Stimulated activated memory B cell treated with anti-CD40 and anti-IgM and Interleukin-4, amounts not matched to agents 10 μg/mL and 1 μg/mL and 100 μg/mL, for 72 hours (primary cell): ENCODE data around the gene CNEP1R1.

ENCODE experiments used
- ATAC-seq: fragments of 150-1000 bp; cut with Tn5 transposase; 2 replicates; pipeline ENCODE4 v1.10.0; 2021
- H3K27ac Mint-ChIP-seq: one replicate; pipeline ENCODE4 v1.8.0; 2022; ENCODE audit warnings: mild to moderate bottlenecking, mixed read lengths
- H3K27me3 Mint-ChIP-seq: one replicate; pipeline ENCODE4 v1.8.0; 2022; ENCODE audit warnings: mixed read lengths
- H3K36me3 Mint-ChIP-seq: one replicate; pipeline ENCODE4 v1.8.0; 2022; ENCODE audit warnings: mixed read lengths
- H3K4me1 Mint-ChIP-seq: one replicate; pipeline ENCODE4 v1.8.0; 2022; ENCODE audit warnings: mixed read lengths
- H3K4me3 Mint-ChIP-seq: one replicate; pipeline ENCODE4 v1.8.0; 2022; ENCODE audit warnings: mild to moderate bottlenecking, moderate library complexity, mixed read lengths
- H3K9me3 Mint-ChIP-seq: one replicate; pipeline ENCODE4 v1.8.0; 2022; ENCODE audit warnings: mixed read lengths

Gene CNEP1R1

DNA sequence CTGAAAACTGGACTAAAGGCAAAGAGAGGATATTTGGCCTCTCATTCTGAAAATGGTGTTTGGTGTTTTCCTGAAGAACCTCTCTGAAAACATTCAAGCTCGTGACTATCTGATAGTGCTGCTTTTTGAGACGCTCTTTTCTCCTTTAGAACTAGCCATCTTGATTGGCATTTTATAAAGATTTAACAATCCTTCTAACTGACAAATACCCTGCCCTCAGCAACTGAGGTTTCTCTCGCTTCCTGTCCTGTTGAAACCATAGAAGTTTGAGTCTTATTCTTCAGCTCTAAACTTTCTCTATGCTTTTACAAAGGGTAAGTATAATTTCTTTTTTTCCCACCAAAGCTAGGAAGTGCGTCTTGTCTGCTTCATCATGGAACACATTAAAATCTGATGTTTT is 13.3 kb downstream of the CNEP1R1 start:
- H3K36me3 Mint-ChIP-seq, result peaks cover 8% of the 10 kb centered on the region
- peaks cover 13% of the 10 kb centered on the region for H3K4me1 Mint-ChIP-seq
- H3K4me3 Mint-ChIP-seq, result no peak overlapping the region
- H3K27ac Mint-ChIP-seq, result peak overlapping the region; percentile 46
- peaks cover 3% of the 10 kb centered on the region for H3K27me3 Mint-ChIP-seq
- no peaks in the 10 kb centered on the region for H3K9me3 Mint-ChIP-seq
- ATAC-seq, result no peak

DNA sequence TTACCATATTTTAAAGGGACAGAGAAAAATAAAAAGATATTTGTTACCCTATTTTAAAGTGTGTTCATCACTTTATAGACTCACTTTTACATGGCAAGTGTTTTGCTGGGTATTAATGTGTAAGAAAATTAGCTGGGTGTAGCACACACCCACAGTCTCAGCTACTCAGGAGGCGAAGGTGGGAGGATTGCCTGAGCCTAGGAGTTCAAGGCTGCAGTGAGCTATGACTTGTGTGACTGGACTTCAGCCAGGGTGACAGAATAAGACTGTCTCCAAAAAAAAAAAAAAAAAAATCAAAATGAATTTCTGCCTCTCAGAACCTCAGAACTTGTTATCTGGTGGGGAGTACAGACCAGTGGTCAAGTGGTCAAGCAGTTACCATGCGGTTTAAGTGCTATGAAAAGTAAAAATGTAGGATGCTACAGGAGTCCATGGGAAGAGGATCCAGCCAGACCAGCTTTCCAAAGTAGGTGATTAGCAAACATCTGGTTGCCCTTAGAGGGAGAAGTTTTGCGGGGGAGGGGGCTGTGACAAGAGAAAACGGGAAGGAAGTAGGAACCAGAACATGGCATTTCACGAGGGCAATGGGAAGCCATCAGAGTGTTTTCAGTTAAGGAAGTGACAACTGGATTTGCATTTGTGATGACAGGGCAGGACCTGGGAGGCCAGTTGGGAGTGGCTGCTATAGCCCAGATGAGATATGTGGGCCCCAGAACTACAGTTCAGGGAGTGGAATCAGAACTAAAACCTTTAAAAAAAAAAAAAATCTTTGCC is 13.9 kb downstream of the CNEP1R1 start:
- ATAC-seq, result peak; percentile 43
- Mint-ChIP-seq H3K27ac (peak overlapping the region; percentile 46), H3K27me3 (peaks cover 9% of the 10 kb centered on the region)

DNA sequence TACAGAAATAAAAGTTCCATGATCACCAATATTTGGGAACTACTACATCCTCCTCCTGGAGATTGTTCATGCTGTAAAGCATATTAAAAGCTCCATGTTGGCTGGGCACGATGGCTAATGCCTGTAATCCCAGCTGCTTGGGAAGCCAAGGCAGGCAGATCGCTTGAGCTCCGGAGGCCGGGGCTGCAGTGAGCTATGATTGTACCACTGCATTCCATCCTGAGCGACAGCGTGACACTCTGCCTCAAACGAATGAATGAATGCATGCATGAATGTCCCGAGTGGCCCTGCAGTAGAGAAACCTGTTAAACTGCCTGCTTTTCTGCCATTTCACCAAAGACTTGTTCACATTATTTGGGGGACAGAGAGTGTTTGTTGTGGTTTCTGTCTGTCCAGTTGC is 15.0 kb downstream of the CNEP1R1 start:
- H3K27me3 Mint-ChIP-seq, result peaks cover 9% of the 10 kb centered on the region
- H3K4me3 Mint-ChIP-seq, result no peak overlapping the region
- no peaks in the 10 kb centered on the region for H3K36me3 Mint-ChIP-seq
- no peak overlapping the region for H3K27ac Mint-ChIP-seq
- no peak for ATAC-seq
- no peaks in the 10 kb centered on the region for H3K9me3 Mint-ChIP-seq
- H3K4me1 Mint-ChIP-seq, result peaks cover 13% of the 10 kb centered on the region

More for the DNA sequence above, 13.9 kb downstream of the CNEP1R1 start:
- Mint-ChIP-seq H3K4me1 (peaks cover 13% of the 10 kb centered on the region), H3K36me3 (peaks cover 5% of the 10 kb centered on the region), H3K9me3 (no peaks in the 10 kb centered on the region), H3K4me3 (no peak overlapping the region)

DNA sequence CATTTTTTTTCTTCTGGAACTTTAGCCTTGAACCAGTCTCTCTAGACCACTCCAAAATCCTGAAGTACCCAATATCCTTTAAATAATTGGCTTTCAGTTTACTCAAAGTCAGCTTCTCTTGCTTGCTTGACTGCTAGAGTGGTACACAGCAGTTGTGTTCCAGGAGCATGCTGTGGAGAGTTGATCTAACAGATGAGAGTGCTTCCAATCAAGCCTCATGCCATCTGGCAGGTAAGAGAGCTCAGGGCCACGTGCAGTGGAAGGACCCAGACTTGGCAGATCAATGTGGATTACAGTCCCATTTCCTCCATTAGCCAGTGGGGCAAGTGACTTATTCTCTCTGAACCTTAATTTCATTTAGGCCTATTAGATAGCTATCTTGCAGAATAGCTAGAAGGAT is 15.7 kb downstream of the CNEP1R1 start:
- Mint-ChIP-seq H3K4me3 (no peak overlapping the region), H3K27ac (no peak overlapping the region), H3K27me3 (peaks cover 16% of the 10 kb centered on the region), H3K36me3 (no peaks in the 10 kb centered on the region), H3K9me3 (no peaks in the 10 kb centered on the region), H3K4me1 (peaks cover 13% of the 10 kb centered on the region)
- no peak for ATAC-seq

DNA sequence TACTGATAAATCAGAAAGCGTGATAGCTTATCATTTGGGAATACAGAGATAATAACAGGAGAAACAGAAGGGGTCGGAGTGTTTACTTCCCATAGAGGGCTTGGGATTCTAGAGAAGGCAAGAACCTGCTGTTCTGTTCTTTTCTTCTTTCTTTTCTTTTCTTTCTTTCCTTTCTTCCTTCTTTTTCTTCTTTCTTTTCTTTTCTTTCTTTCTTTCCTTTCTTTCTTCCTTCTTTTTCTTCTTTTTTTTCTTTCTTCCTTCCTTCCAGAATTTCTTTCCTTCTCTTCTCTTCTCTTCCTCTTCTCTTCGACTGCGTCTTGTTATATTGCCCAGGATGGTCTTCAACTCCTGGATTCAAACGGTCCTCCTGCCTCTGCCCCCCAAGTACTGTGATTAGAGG is 18.3 kb downstream of the CNEP1R1 start:
- peaks cover 30% of the 10 kb centered on the region for H3K27me3 Mint-ChIP-seq

DNA sequence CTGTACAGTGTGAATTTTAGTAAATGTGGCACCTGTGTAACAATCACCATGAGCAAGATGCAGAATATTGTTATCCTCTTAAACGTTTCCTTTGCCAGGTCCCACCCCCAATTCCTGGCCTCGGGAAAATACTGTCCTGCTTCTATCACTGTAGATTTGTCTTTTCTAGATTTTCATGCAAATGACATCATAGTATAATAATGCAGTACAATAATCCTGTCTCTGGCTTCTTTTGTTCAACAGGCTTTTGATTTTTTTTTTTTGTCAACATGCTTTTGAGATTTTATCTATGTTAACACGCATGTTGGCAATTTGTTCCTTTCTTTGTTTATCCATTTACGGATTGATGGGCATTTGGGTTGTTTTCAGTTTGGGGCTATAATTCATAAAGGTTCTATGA is 20.4 kb downstream of the CNEP1R1 start:
- no peak overlapping the region for H3K27ac Mint-ChIP-seq
- no peak overlapping the region for H3K4me3 Mint-ChIP-seq
- H3K36me3 Mint-ChIP-seq, result no peaks in the 10 kb centered on the region
- no peaks in the 10 kb centered on the region for H3K9me3 Mint-ChIP-seq
- H3K4me1 Mint-ChIP-seq, result no peaks in the 10 kb centered on the region
- no peak for ATAC-seq
- H3K27me3 Mint-ChIP-seq, result peaks cover 30% of the 10 kb centered on the region

More for the DNA sequence above, 18.3 kb downstream of the CNEP1R1 start:
- no peak for ATAC-seq
- Mint-ChIP-seq H3K36me3 (no peaks in the 10 kb centered on the region), H3K9me3 (no peaks in the 10 kb centered on the region), H3K4me3 (no peak overlapping the region), H3K27ac (no peak overlapping the region), H3K4me1 (peaks cover 11% of the 10 kb centered on the region)

DNA sequence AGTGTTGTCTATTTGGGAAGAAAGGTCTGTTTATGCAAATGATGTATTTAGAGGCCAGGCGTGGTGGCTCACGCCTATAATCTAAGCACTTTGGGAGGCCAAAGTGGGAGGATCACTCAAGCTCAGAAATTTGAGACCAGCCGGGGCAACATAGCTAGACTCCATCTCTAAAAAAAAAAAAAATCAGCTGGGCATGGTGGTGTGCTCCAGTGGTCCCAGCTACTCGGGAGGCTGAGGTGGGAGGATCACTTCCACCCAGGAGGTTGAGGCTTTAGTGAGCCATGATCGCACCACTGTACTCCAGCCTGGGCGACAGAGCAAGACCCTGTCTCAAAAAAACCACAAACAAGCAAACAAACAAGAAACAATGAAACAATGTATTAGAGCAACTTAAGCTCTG is 21.8 kb downstream of the CNEP1R1 start:
- no peaks in the 10 kb centered on the region for H3K4me1 Mint-ChIP-seq
- ATAC-seq, result no peak
- H3K4me3 Mint-ChIP-seq, result no peak overlapping the region
- no peaks in the 10 kb centered on the region for H3K36me3 Mint-ChIP-seq
- H3K27ac Mint-ChIP-seq, result no peak overlapping the region
- H3K27me3 Mint-ChIP-seq, result peaks cover 38% of the 10 kb centered on the region
- peaks cover 3% of the 10 kb centered on the region for H3K9me3 Mint-ChIP-seq

DNA sequence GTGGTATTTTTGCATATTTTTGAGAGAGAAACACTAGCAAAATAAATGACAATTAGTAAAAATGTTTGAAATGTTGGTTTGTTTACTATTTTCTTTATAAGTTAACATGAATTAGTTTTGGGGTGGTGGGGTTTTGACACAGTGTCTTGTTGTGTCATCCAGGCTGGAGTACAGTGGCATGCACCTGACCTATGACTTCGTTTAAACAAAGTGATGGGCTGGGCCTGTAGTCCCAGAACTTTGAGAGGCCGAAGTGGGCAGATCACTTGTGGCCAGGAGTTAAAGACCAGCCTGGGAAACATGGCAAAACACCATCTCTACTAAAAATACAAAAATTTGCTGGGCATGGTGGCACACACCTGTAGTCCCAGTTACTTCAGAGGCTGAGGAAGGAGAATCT is 22.8 kb downstream of the CNEP1R1 start:
- no peak for ATAC-seq
- no peak overlapping the region for H3K4me3 Mint-ChIP-seq
- no peak overlapping the region for H3K27ac Mint-ChIP-seq
- H3K9me3 Mint-ChIP-seq, result peaks cover 3% of the 10 kb centered on the region
- peaks cover 38% of the 10 kb centered on the region for H3K27me3 Mint-ChIP-seq
- no peaks in the 10 kb centered on the region for H3K36me3 Mint-ChIP-seq
- H3K4me1 Mint-ChIP-seq, result no peaks in the 10 kb centered on the region

DNA sequence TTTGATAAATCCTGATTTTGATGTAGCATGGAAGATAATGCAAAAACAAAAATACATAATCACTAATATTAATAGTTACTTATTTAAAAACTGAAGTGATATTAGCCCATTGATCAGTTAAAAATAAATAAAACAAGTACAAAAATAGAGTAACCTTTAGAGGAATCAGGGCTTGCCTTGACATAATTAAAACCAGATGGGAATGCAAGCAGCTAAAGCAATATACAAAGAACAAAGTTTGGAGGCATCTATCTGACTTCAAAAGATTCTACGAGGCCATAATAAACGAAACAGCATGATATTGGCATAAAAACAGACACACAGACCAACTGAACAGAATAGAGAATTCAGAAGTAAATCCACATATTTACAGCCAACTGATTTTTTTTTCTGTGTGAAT is 25.8 kb downstream of the CNEP1R1 start:
- H3K9me3 Mint-ChIP-seq, result peaks cover 7% of the 10 kb centered on the region
- ATAC-seq, result no peak
- H3K4me1 Mint-ChIP-seq, result no peaks in the 10 kb centered on the region
- no peaks in the 10 kb centered on the region for H3K36me3 Mint-ChIP-seq
- H3K27ac Mint-ChIP-seq, result no peak overlapping the region
- no peak overlapping the region for H3K4me3 Mint-ChIP-seq
- peaks cover 21% of the 10 kb centered on the region for H3K27me3 Mint-ChIP-seq

DNA sequence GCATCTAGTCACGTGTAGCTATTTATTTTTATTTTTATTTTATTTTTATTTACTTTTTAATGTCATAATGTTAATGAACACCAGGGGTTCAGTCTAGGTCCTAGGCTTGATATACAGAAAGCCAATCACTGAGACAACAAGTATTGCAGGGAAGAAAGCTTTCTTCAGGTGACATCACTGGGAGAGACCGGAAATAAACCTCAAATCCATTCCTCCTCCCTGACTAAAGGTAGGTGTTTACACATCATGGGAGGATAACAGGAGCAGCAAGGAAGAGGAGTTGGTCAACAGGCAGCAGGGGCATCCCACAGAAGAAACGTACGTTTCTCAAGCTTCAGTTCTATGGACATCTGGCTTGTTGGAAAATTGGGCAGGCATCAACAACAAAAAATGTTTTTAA is 31.2 kb downstream of the CNEP1R1 start:
- Mint-ChIP-seq H3K36me3 (no peaks in the 10 kb centered on the region), H3K27me3 (peaks cover 5% of the 10 kb centered on the region), H3K4me3 (no peak overlapping the region), H3K9me3 (peaks cover 12% of the 10 kb centered on the region), H3K4me1 (no peaks in the 10 kb centered on the region), H3K27ac (no peak overlapping the region)
- ATAC-seq, result no peak

DNA sequence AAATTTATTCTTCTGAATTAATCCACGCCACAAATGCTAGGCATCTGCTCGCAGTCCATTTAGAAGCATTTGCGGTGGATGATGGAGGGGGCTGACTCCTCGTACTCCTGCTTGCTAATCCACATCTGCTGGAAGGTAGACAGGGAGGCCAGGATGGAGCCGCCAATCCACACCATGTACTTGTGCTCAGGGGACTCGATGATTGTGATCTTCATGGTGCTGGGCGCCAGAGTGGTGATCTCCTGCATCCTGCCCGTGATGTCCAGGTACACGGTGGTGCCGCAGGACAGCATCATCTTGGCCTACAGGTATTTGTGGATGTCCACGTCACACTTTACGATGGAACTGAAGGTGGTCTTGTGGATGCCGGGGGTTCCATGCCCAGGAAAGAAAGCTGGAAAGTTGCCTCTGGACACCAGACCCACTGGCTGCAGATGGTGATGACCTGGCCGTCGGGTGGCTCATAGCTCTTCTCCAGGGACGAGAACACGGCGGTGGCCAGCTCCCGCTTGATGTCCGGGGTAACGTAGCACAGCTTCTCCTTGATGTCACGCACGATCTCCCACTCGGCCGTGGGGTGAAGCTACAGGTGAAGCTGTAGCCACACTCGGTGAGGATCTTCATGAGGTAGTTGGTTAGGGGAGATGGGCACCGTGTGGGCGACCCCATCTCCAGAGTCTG is 33.2 kb downstream of the CNEP1R1 start:
- Mint-ChIP-seq H3K4me3 (no peak overlapping the region), H3K27ac (no peak overlapping the region), H3K4me1 (no peaks in the 10 kb centered on the region), H3K36me3 (no peaks in the 10 kb centered on the region), H3K9me3 (peaks cover 9% of the 10 kb centered on the region), H3K27me3 (no peaks in the 10 kb centered on the region)
- ATAC-seq, result no peak

DNA sequence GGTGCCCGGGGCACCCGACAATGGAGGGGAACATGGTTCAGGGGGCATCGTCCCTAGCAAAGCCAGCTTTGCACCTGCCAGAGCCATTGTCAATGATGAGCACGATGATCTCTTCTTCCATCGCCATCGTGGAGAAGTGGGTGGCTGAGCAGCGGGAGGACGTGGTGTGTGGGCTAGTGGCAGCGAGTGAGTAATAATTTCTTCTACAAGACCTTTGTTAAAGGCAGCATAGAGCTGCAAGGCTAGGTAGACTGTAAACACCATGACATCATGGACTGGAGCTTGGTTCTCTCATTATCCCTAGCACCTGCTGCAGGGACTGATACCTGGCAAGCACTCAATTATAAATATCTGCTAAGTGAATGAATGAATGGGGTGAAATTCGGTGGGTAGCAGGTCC is 34.1 kb downstream of the CNEP1R1 start:
- Mint-ChIP-seq H3K36me3 (no peaks in the 10 kb centered on the region), H3K27me3 (no peaks in the 10 kb centered on the region), H3K4me3 (no peak overlapping the region), H3K9me3 (peaks cover 9% of the 10 kb centered on the region), H3K27ac (no peak overlapping the region), H3K4me1 (no peaks in the 10 kb centered on the region)
- no peak for ATAC-seq

DNA sequence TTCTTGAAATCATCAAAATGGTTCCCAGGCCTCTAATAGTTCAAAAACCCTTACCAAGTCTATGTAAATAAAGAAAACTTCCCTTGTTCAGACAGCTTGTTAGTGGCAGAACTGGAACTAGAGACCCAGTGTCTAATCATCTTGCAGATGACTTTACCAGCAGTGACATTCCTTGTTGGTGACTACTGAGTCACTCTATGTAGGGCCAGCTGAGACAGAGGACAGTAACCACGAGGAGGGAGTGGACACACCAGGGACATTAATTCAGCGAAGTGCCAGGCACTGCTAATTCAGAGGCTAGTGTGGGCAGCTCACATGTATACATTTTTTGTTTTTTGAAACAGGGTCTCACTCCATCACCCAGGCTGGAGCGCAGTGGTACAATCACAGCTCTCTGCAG is 34.6 kb downstream of the CNEP1R1 start:
- no peak for ATAC-seq
- peaks cover 9% of the 10 kb centered on the region for H3K9me3 Mint-ChIP-seq
- H3K4me3 Mint-ChIP-seq, result no peak overlapping the region
- no peaks in the 10 kb centered on the region for H3K4me1 Mint-ChIP-seq
- H3K27me3 Mint-ChIP-seq, result no peaks in the 10 kb centered on the region
- no peaks in the 10 kb centered on the region for H3K36me3 Mint-ChIP-seq
- no peak overlapping the region for H3K27ac Mint-ChIP-seq

DNA sequence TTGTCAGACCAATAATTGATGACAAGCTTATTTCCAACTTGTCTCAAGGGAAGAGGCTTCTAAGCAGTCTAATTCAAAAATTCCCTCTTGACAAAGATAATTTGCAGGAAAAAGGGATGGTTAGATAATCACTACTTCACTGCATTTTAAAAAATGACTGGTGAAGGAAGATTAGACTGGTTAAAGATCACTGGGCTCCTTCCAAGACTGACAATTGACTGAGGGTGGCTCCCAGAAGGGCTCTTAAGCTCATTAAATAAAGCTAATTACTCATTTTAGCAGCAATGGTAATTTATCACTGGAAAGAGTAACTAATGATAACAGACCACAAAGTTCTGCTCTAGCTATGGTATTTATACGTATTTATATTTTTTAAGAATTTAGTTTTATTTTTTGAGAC is 36.3 kb downstream of the CNEP1R1 start:
- Mint-ChIP-seq H3K27me3 (no peaks in the 10 kb centered on the region), H3K36me3 (no peaks in the 10 kb centered on the region), H3K4me1 (no peaks in the 10 kb centered on the region), H3K27ac (no peak overlapping the region), H3K4me3 (no peak overlapping the region), H3K9me3 (peaks cover 3% of the 10 kb centered on the region)
- ATAC-seq, result no peak

DNA sequence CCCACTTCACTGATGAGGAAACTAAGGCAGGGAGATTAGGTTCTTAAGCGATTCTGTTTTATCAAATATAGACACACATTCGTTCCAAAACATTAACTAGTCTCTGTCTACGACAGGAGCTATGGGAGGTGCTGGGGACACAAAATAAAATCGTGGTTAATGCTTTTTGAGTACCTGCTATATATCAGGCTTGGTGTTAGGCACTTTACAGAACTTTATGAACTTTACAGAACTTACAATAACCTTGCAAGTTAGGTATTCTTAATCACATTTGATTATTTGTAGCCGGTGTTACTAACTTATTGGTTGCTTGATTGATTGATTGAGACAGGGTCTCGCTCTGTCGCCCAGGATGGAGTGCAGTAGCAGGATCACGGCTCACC is 40.2 kb downstream of the CNEP1R1 start:
- peaks cover 23% of the 10 kb centered on the region for H3K4me1 Mint-ChIP-seq
- ATAC-seq, result no peak
- H3K9me3 Mint-ChIP-seq, result no peaks in the 10 kb centered on the region
- peak overlapping the region; percentile 92 for H3K4me3 Mint-ChIP-seq
- H3K27ac Mint-ChIP-seq, result peak overlapping the region; percentile 93
- H3K27me3 Mint-ChIP-seq, result no peaks in the 10 kb centered on the region
- peaks cover 11% of the 10 kb centered on the region for H3K36me3 Mint-ChIP-seq
